Activated B cell treated with CpG ODN at 0.5 μM for 24 hours (primary cell): ENCODE data around the gene REL. TPM values are rescaled to one million over a fixed set of nuclear protein-coding genes. Genes with fewer than 3 reads are reported as not detected.

Experiments
- ATAC-seq: fragments of 200-7000 bp; cut with Tn5 transposase; one replicate; pipeline ENCODE4 v1.10.0; 2021; ENCODE audit warnings: low read depth, mild to moderate bottlenecking, moderate library complexity
- CTCF ChIA-PET: fragments of 350-600 bp; sonication (Branson Sonifier 250); formaldehyde crosslinking; loops from one replicate; lab custom pipeline; 2021; ENCODE audit warnings: antibody characterized with exemption; lab: Charles Lee
- POLR2A ChIA-PET: fragments of 350-600 bp; sonication (Branson Sonifier 250); formaldehyde crosslinking; loops from one replicate; lab custom pipeline; 2021; ENCODE audit warnings: antibody characterized with exemption; lab: Charles Lee
- DNase-seq: peaks from one replicate; pipeline ENCODE4 v3.0.0; 2022
- H3K27ac Mint-ChIP-seq: one replicate; pipeline ENCODE4 v1.8.0; 2020; ENCODE audit warnings: mixed read lengths
- H3K27me3 Mint-ChIP-seq: one replicate; pipeline ENCODE4 v1.8.0; 2021; ENCODE audit warnings: mixed read lengths
- H3K36me3 Mint-ChIP-seq: one replicate; pipeline ENCODE4 v1.8.0; 2021; ENCODE audit warnings: low read depth, mixed read lengths
- H3K4me1 Mint-ChIP-seq: one replicate; pipeline ENCODE4 v1.8.0; 2021; ENCODE audit warnings: mixed read lengths
- H3K4me3 Mint-ChIP-seq: one replicate; pipeline ENCODE4 v1.8.0; 2020; ENCODE audit warnings: mild to moderate bottlenecking, mixed read lengths
- H3K9me3 Mint-ChIP-seq: one replicate; pipeline ENCODE4 v1.8.0; 2020; ENCODE audit warnings: mixed read lengths
- CTCF ChIP-seq: fragments of 200-600 bp; IDR thresholded peaks from one replicate; pipeline ENCODE4 v1.8.0; 2022; ENCODE audit warnings: antibody characterized with exemption, mild to moderate bottlenecking
- intact Hi-C: fragments of 100-400 bp; cut with micrococcal nuclease; formaldehyde crosslinking; loops from one replicate; pipeline ENCODE4 v1.15.1; 2024
- total RNA-seq: library from RNA; stranded (reverse); gene quantifications from 2 replicates; pipeline ENCODE4 v1.2.3, GENCODE V29; 2022

Gene REL
- total RNA-seq, 1 donor from 2014 or later, result 238 TPM

- intact Hi-C loops, result no loop called here
- Mint-ChIP-seq H3K9me3 (no peaks in the 10 kb centered on the region), H3K36me3 (peaks cover 46% of the 10 kb centered on the region), H3K27me3 (no peaks in the 10 kb centered on the region), H3K4me3 (no peak overlapping the region), H3K4me1 (peaks cover 7% of the 10 kb centered on the region), H3K27ac (no peak overlapping the region)
- no peak for ATAC-seq
- no peak for TF ChIP-seq CTCF
- ChIA-PET CTCF (no interaction called here), POLR2A (interaction anchor here (0.6 to 1.4 kb wide), 3 partner anchors 10 to 27 kb away, joined by 3 to 7 read pairs (median 4); no protein-coding TSS in a partner anchor)
- no peak for DNase-seq
Measured at GRCh38 chr2:60945341-60945740, 64.0 kb downstream of the REL start.

GRCh38 chr2:60947056-60947455 lies 65.7 kb downstream of the REL start:
- intact Hi-C loops, result loop anchor here (2.0 kb wide), 1 partner anchor 18 kb away; no protein-coding TSS in a partner anchor
- POLR2A ChIA-PET, result interaction anchor here (0.7 kb wide), 1 partner anchor 18 kb away, joined by 5 read pairs; no protein-coding TSS in a partner anchor
- CTCF ChIA-PET, result no interaction called here
- TF ChIP-seq CTCF, result no peak
- Mint-ChIP-seq H3K4me1 (peaks cover 7% of the 10 kb centered on the region), H3K27me3 (no peaks in the 10 kb centered on the region), H3K27ac (no peak overlapping the region), H3K36me3 (peaks cover 40% of the 10 kb centered on the region), H3K9me3 (no peaks in the 10 kb centered on the region), H3K4me3 (no peak overlapping the region)
- ATAC-seq, result no peak
- no peak for DNase-seq

- peaks cover 7% of the 10 kb centered on the region for H3K4me1 Mint-ChIP-seq
- H3K9me3 Mint-ChIP-seq, result no peaks in the 10 kb centered on the region
- no peak overlapping the region for H3K27ac Mint-ChIP-seq
- TF ChIP-seq CTCF, result no peak
- DNase-seq, result no peak
- ChIA-PET CTCF (no interaction called here), POLR2A (interaction anchor here (0.5 to 0.6 kb wide), 2 partner anchors 47 to 804 kb away, joined by 3 to 4 read pairs; no protein-coding TSS in a partner anchor)
- peaks cover 40% of the 10 kb centered on the region for H3K36me3 Mint-ChIP-seq
- ATAC-seq, result peak; percentile 25
- intact Hi-C loops, result no loop called here
- H3K4me3 Mint-ChIP-seq, result no peak overlapping the region
- H3K27me3 Mint-ChIP-seq, result no peaks in the 10 kb centered on the region
Measured at GRCh38 chr2:60948161-60948560, 66.8 kb downstream of the REL start.

- CTCF ChIA-PET, result no interaction called here
- peaks cover 43% of the 10 kb centered on the region for H3K36me3 Mint-ChIP-seq
- no peak for TF ChIP-seq CTCF
- H3K27me3 Mint-ChIP-seq, result no peaks in the 10 kb centered on the region
- H3K4me1 Mint-ChIP-seq, result peaks cover 7% of the 10 kb centered on the region
- DNase-seq (no peak), ATAC-seq (no peak)
- no peaks in the 10 kb centered on the region for H3K9me3 Mint-ChIP-seq
- POLR2A ChIA-PET, result interaction anchor here (0.6 kb wide), 1 partner anchor 11 kb away, joined by 8 read pairs; no protein-coding TSS in a partner anchor
- intact Hi-C loops, result no loop called here
- no peak overlapping the region for H3K27ac Mint-ChIP-seq
- no peak overlapping the region for H3K4me3 Mint-ChIP-seq
Measured at GRCh38 chr2:60948926-60949579, 67.7 kb downstream of the REL start.

- peaks cover 32% of the 10 kb centered on the region for H3K36me3 Mint-ChIP-seq
- TF ChIP-seq CTCF, result no peak
- intact Hi-C loops, result no loop called here
- ATAC-seq, result no peak
- no peak for DNase-seq
- no peaks in the 10 kb centered on the region for H3K4me1 Mint-ChIP-seq
- no peak overlapping the region for H3K4me3 Mint-ChIP-seq
- ChIA-PET POLR2A (no interaction called here), CTCF (interaction anchor here (1.3 to 1.6 kb wide), 2 partner anchors 13 to 45 kb away, joined by 3 to 6 read pairs; no protein-coding TSS in a partner anchor)
- H3K27me3 Mint-ChIP-seq, result no peaks in the 10 kb centered on the region
- peak overlapping the region; percentile 19 for H3K27ac Mint-ChIP-seq
- H3K9me3 Mint-ChIP-seq, result no peaks in the 10 kb centered on the region
Measured at GRCh38 chr2:60954139-60954538, 72.8 kb downstream of the REL start.
